Hepatocyte (in vitro differentiated cells): Measurements from ENCODE around the gene ZKSCAN2. TPM values are rescaled to one million over a fixed set of nuclear protein-coding genes. Genes with fewer than 3 reads are reported as not detected.

Experiments used
- DNase-seq: peaks from one replicate; pipeline ENCODE4 v3.0.0-alpha.2; 2016; ENCODE audit warnings: low spot score
- H2AFZ ChIP-seq: fragments of 200-600 bp; sonication (generic); 2 replicates; pipeline ENCODE4 v1.6.0; 2016; ENCODE audit warnings: antibody characterized with exemption, mild to moderate bottlenecking
- H3K27ac ChIP-seq: fragments of 200-600 bp; sonication (generic); 2 replicates; pipeline ENCODE4 v1.5.1; 2016; ENCODE audit warnings: mild to moderate bottlenecking
- H3K27me3 ChIP-seq: fragments of 200-600 bp; sonication (generic); 2 replicates; pipeline ENCODE4 v1.6.1; 2016
- H3K36me3 ChIP-seq: fragments of 200-600 bp; sonication (generic); replicated peaks from 2 replicates; pipeline ENCODE4 v1.5.1; 2016; ENCODE audit warnings: low read depth; ENCODE audit not compliant: insufficient read depth
- H3K4me1 ChIP-seq: fragments of 200-600 bp; sonication (generic); 2 replicates; pipeline ENCODE4 v1.5.1; 2016; ENCODE audit warnings: mild to moderate bottlenecking, moderate library complexity; ENCODE audit not compliant: insufficient read depth
- H3K4me2 ChIP-seq: fragments of 200-600 bp; sonication (generic); 2 replicates; pipeline ENCODE4 v1.6.0; 2016
- H3K4me3 ChIP-seq: fragments of 200-600 bp; sonication (generic); 2 replicates; pipeline ENCODE4 v1.5.1; 2016; ENCODE audit warnings: mild to moderate bottlenecking
- H3K79me2 ChIP-seq: fragments of 200-600 bp; sonication (generic); 2 replicates; pipeline ENCODE4 v1.6.0; 2017; ENCODE audit warnings: mild to moderate bottlenecking
- H3K9me2 ChIP-seq: fragments of 200-600 bp; sonication (generic); replicated peaks from 2 replicates; pipeline ENCODE4 v1.6.0; 2017; ENCODE audit warnings: mild to moderate bottlenecking; ENCODE audit not compliant: insufficient read depth
- H3K9me3 ChIP-seq: fragments of 200-600 bp; sonication (generic); 2 replicates; pipeline ENCODE4 v1.5.1; 2016; ENCODE audit warnings: low read depth, mild to moderate bottlenecking
- H4K20me1 ChIP-seq: fragments of 200-600 bp; sonication (generic); 2 replicates; pipeline ENCODE4 v1.6.0; 2016; ENCODE audit warnings: mild to moderate bottlenecking; ENCODE audit not compliant: insufficient read depth, poor library complexity, severe bottlenecking
- EZH2 ChIP-seq: fragments of 200-600 bp; sonication (generic); IDR thresholded peaks from 2 replicates; pipeline ENCODE4 v1.6.1; 2016; ENCODE audit warnings: antibody characterized with exemption, mild to moderate bottlenecking, borderline replicate concordance
- EZH2phosphoT487 ChIP-seq: fragments of 200-600 bp; sonication (generic); IDR thresholded peaks from one replicate; pipeline ENCODE4 v1.6.1; 2018; ENCODE audit warnings: antibody characterized with exemption, mild to moderate bottlenecking, low read depth, moderate library complexity; ENCODE audit not compliant: unreplicated experiment, severe bottlenecking
- WGBS: methylation state at CpG from one replicate; pipeline ENCODE4 v1.1.6; 2016; ENCODE audit warnings: low lambda C conversion rate; ENCODE audit errors: missing lambda C conversion rate; 5-methylcytosine and 5-hydroxymethylcytosine counted together
- polyA plus RNA-seq: library from polyadenylated mRNA; unstranded; fragments of >200 nt; fragmentation: Nextera tagmentation; extraction: Ambion mirVana; gene quantifications from 2 replicates; pipeline ENCODE4 v1.2.1, GENCODE V29; 2016
- total RNA-seq: library from RNA; depleted of rRNA; stranded (reverse); fragments of >200 nt; gene quantifications from 2 replicates; pipeline ENCODE4 v1.2.3, GENCODE V29; 2014
- TF ChIP-seq, protein P1 (sequence below): fragments of 200-600 bp; sonication (generic); IDR thresholded peaks from 2 replicates; pipeline ENCODE4 v1.5.1; 2016; ENCODE audit warnings: antibody characterized with exemption, mild to moderate bottlenecking; ENCODE audit not compliant: poor library complexity

ZKSCAN2 gene
- total and polyA plus RNA-seq, 2 experiments from 2014 or later, result 2.5 to 8.0 TPM

DNA sequence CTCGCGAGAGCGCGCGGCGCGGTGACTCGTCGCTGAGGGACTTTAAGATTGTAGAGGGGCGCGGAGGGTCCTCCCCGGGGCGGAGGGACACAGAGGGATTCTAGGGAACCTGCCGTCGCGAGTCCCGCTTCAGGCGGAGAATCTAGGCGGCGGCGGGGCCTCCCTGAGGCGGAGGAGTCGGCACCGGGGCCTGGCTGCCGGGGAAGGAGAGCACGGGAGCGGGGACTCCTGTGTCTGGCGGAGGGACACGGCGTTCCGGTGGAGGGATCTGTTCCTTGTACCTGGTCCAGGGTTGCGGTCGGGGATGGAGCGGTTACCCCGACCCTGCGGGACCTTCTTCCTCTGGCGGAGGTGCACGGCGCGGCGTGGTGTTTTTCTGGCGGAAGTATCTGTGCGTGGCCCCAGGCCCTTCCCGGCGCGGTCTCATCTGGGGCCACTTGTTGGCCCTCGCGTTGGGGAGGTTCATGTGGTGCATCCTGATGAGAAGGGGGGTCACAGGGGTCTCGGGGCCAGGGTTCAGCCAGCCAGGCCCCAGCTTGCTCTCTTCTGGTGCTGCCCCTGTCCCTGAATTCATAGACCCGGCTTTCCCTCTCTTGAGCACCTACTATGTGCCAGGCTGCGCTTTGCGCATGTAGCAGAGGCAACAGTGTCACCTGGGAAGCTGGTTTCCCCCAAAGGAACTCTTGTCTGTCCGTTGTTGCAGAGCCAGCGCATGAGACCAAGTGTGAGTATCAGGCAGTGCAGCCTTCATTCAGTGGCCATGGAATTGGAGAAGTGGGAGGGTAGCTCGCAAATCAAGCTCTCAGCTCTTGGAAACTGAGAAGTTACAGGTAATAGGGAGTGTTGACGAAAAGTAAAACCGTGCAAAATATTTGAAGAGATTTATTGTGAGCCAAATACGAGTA is 563 bp upstream of the ZKSCAN2 start:
- H3K4me3 ChIP-seq, result peak overlapping the region; percentile 92
- peaks cover 40% of the 10 kb centered on the region for H4K20me1 ChIP-seq
- TF ChIP-seq EZH2phosphoT487, result no peak
- TF ChIP-seq, protein P1, sequence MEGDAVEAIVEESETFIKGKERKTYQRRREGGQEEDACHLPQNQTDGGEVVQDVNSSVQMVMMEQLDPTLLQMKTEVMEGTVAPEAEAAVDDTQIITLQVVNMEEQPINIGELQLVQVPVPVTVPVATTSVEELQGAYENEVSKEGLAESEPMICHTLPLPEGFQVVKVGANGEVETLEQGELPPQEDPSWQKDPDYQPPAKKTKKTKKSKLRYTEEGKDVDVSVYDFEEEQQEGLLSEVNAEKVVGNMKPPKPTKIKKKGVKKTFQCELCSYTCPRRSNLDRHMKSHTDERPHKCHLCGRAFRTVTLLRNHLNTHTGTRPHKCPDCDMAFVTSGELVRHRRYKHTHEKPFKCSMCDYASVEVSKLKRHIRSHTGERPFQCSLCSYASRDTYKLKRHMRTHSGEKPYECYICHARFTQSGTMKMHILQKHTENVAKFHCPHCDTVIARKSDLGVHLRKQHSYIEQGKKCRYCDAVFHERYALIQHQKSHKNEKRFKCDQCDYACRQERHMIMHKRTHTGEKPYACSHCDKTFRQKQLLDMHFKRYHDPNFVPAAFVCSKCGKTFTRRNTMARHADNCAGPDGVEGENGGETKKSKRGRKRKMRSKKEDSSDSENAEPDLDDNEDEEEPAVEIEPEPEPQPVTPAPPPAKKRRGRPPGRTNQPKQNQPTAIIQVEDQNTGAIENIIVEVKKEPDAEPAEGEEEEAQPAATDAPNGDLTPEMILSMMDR, result no peak
- peak overlapping the region; percentile 95 for H3K4me2 ChIP-seq
- 3% methylated on average over 34 of the region's 58 CpGs for WGBS
- H3K36me3 ChIP-seq, result no peaks in the 10 kb centered on the region
- H3K27ac ChIP-seq, result peak overlapping the region; percentile 100
- H2AFZ ChIP-seq, result peak overlapping the region; percentile 93
- H3K27me3 ChIP-seq, result no peaks in the 10 kb centered on the region
- H3K9me2 ChIP-seq, result no peaks in the 10 kb centered on the region
- no peaks in the 10 kb centered on the region for H3K9me3 ChIP-seq
- H3K4me1 ChIP-seq, result peaks cover 12% of the 10 kb centered on the region
- peaks cover 67% of the 10 kb centered on the region for H3K79me2 ChIP-seq
- DNase-seq, result peak; percentile 93

GRCh38 chr16:25256695-25257469 is 763 bp downstream of the ZKSCAN2 start:
- DNase-seq, result peak; percentile 34
- 2% methylated on average over 24 of the region's 24 CpGs for WGBS
- peaks cover 34% of the 10 kb centered on the region for H4K20me1 ChIP-seq
- no peaks in the 10 kb centered on the region for H3K9me3 ChIP-seq
- H3K4me1 ChIP-seq, result peaks cover 12% of the 10 kb centered on the region
- H3K36me3 ChIP-seq, result no peaks in the 10 kb centered on the region
- TF ChIP-seq, protein P1, result peak; percentile 16
- TF ChIP-seq EZH2, result no peak
- H2AFZ ChIP-seq, result peak overlapping the region; percentile 93
- peak overlapping the region; percentile 100 for H3K27ac ChIP-seq
- peak overlapping the region; percentile 92 for H3K4me3 ChIP-seq
- H3K27me3 ChIP-seq, result no peaks in the 10 kb centered on the region
- no peaks in the 10 kb centered on the region for H3K9me2 ChIP-seq
- H3K79me2 ChIP-seq, result peaks cover 63% of the 10 kb centered on the region
- H3K4me2 ChIP-seq, result peak overlapping the region; percentile 95

DNA sequence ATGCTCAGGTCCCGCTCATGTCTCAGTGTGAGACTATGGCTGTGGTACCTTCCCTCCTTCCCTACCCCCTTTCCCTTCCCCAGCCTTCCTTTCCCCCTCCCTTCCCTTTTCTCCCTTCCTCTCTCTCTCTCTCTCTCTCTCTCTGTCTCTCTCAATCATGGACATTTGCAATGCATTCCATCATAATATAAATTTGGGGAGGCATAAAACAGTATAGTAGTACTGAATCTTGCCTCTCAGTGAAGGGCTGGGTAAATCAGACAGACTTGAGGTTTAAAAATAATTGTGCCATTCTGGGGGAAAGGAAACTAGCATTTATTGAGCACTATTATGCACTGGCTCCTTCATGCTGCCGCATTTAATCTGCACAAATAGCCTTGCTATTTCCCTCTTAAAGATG is 4.3 kb downstream of the ZKSCAN2 start:
- Histone ChIP-seq H3K27ac (no peak overlapping the region), H3K36me3 (no peaks in the 10 kb centered on the region), H3K4me1 (peaks cover 12% of the 10 kb centered on the region), H3K4me2 (no peak overlapping the region), H3K9me3 (no peaks in the 10 kb centered on the region), H4K20me1 (peaks cover 22% of the 10 kb centered on the region), H3K79me2 (peaks cover 29% of the 10 kb centered on the region), H2AFZ (no peak overlapping the region), H3K9me2 (no peaks in the 10 kb centered on the region), H3K4me3 (no peak overlapping the region), H3K27me3 (no peaks in the 10 kb centered on the region)
- no peak for DNase-seq
- no peak for TF ChIP-seq EZH2
- TF ChIP-seq EZH2phosphoT487, result no peak
- TF ChIP-seq, protein P1, result no peak
- WGBS, result 100% methylated on average over 2 of the region's 2 CpGs
